ENCODE data around the gene GALP.
"Not testable (repeated sequence)": the region's sequence is repeated elsewhere in the genome, so short reads cannot be mapped to it uniquely, and the experiment has no call there.

GALP gene

GRCh38 chr19:56175861-56176307 is at the start of gene GALP:
Gene GALP, plus strand, starts transcription at chr19:56176008. Its CDS starts 1,101 bp downstream, at chr19:56177109.
- not testable (repeated sequence) for DNase-seq (ENCODE audit: low read depth, low spot score)

- no peak for DNase-seq (ENCODE audit: low read depth, low spot score)
Measured at GRCh38 chr19:56126983-56127780, 48.6 kb upstream of the GALP start.

- DNase-seq (ENCODE audit: low read depth, low spot score): no peak
Measured at GRCh38 chr19:56130006-56130405, 45.8 kb upstream of the GALP start.

- DNase-seq (ENCODE audit: low read depth, low spot score): no peak
Measured at GRCh38 chr19:56131651-56132050, 44.2 kb upstream of the GALP start.

GRCh38 chr19:56132316-56132822 is 43.4 kb upstream of the GALP start:
- no peak for DNase-seq (ENCODE audit: low read depth, low spot score)

- DNase-seq (ENCODE audit: low read depth, low spot score): no peak
Measured at GRCh38 chr19:56133858-56134653, 41.8 kb upstream of the GALP start.

- DNase-seq (ENCODE audit: low read depth, low spot score): no peak
Measured at GRCh38 chr19:56134654-56134921, 41.2 kb upstream of the GALP start.

- no peak for DNase-seq (ENCODE audit: low read depth, low spot score)
Measured at GRCh38 chr19:56136362-56136761, 39.4 kb upstream of the GALP start.

- no peak for DNase-seq (ENCODE audit: low read depth, low spot score)
Measured at GRCh38 chr19:56137405-56137804, 38.4 kb upstream of the GALP start.

- DNase-seq (ENCODE audit: low read depth, low spot score): no peak
Measured at GRCh38 chr19:56138069-56138468, 37.7 kb upstream of the GALP start.

- no peak for DNase-seq (ENCODE audit: low read depth, low spot score)
Measured at GRCh38 chr19:56139847-56140582, 35.8 kb upstream of the GALP start.

GRCh38 chr19:56140583-56141416 is 35.0 kb upstream of the GALP start, which contains the start of gene ZNF444:
Gene ZNF444, plus strand, starts transcription at chr19:56141287. Its CDS starts 5,625 bp downstream, at chr19:56146912.
- peak; percentile 100 for DNase-seq (ENCODE audit: low read depth, low spot score)

GRCh38 chr19:56141417-56141993 is 34.3 kb upstream of the GALP start:
- DNase-seq (ENCODE audit: low read depth, low spot score): no peak

- DNase-seq (ENCODE audit: low read depth, low spot score): no peak
Measured at GRCh38 chr19:56142087-56142787, 33.6 kb upstream of the GALP start.

GRCh38 chr19:56142897-56143434 is 32.8 kb upstream of the GALP start:
- DNase-seq (ENCODE audit: low read depth, low spot score): no peak

GRCh38 chr19:56144376-56144775 is 31.4 kb upstream of the GALP start:
- DNase-seq (ENCODE audit: low read depth, low spot score): no peak

- no peak for DNase-seq (ENCODE audit: low read depth, low spot score)
Measured at GRCh38 chr19:56144831-56145230, 31.0 kb upstream of the GALP start.

GRCh38 chr19:56145698-56146097 is 30.1 kb upstream of the GALP start:
- no peak for DNase-seq (ENCODE audit: low read depth, low spot score)

- DNase-seq (ENCODE audit: low read depth, low spot score): no peak
Measured at GRCh38 chr19:56146904-56147303, 28.9 kb upstream of the GALP start.

- DNase-seq (ENCODE audit: low read depth, low spot score): no peak
Measured at GRCh38 chr19:56147307-56147706, 28.5 kb upstream of the GALP start.

All from activated CD4-positive, CD25-positive, alpha-beta regulatory T cell treated with anti-CD3 and anti-CD28 coated beads, Interleukin-2, amount 50 U/mL, for 16 hours (primary cell).